ENCODE results near the gene PTMA. TPM values are rescaled to one million over a fixed set of nuclear protein-coding genes. Genes with fewer than 3 reads are reported as not detected.

PTMA gene
- total RNA-seq, 2 experiments from 2014 or later: 1,546 to 1,586 TPM

DNA sequence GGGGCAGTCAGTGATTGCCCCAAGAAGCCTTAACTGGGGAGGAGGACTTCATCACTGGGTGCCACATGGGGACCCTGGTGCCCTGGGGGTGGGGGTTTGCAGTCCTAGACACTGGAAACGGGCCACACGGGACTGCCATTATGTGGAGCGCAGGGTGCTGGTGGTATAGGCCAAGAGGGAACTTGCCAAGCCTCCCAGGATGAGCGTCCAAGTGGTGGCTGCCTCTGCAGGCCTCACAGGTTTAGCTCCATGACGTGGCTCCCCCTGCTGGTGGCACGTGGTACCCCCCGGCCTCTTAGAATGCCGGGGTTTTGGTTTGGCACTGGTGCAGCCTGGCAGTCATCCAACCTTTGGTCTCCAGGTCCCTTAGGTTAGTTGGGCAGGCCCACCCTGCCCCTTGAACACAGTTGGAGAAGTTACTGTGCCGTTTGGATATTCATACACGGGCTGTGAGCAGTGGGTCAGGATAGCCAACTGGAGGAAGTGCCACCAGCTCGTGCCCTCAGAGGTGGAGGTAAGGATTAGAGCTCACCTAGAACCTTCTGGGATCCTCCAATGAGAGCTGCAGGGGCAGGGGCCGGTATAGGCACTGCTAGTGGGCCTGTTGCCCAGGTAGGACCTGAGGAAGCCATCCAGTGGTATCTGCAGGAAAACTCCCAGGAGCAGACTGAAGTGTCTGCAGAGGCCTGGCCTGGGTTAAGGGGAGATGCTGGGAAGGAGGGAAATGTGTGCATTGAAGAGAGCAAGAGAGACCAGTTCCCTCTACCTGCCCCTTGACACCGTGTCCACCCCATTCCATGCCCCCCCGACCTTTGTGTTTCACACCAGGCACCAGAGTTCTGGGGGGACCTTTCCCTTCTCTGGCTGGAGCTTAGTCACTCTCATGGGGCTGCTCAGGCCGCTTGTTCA, 5.7 kb downstream of the PTMA start:
- DNase-seq (peak; percentile 86 to 96 (median 92)), ATAC-seq (ENCODE audit: poor library complexity) (peak; percentile 47)
- H3K27me3 ChIP-seq (ENCODE audit: control insufficient read depth in 1 of 2, insufficient read depth in 2 of 2, low read length in 2 of 2): no peaks in the 10 kb centered on the region
- POLR2A ChIA-PET: interaction anchor here (0.6 to 5.7 kb wide), 19 partner anchors 9 to 606 kb away, joined by 3 to 58 read pairs (median 6); partner anchors contain the start of gene NCL
- H3K4me1 ChIP-seq (ENCODE audit: insufficient read depth, low read length): peaks cover 52% of the 10 kb centered on the region
- Mint-ChIP-seq H3K4me1 (ENCODE audit: low read depth) (peaks cover 42% of the 10 kb centered on the region), H3K4me3 (peak overlapping the region; percentile 87), H3K27me3 (peaks cover 4% of the 10 kb centered on the region), H3K36me3 (ENCODE audit: low read depth) (peaks cover 44% of the 10 kb centered on the region), H3K27ac (peak overlapping the region; percentile 100), H3K9me3 (no peaks in the 10 kb centered on the region)
- peaks cover 31% of the 10 kb centered on the region for H3K36me3 ChIP-seq (ENCODE audit: insufficient read depth, low read length)
- peak overlapping the region; percentile 49 to 57 for H3K27ac ChIP-seq (ENCODE audit: low read depth in 1 of 2, low read length in 2 of 2)
- peaks cover 0 to 3% of the 10 kb centered on the region in 2 experiments for H3K9me3 ChIP-seq (ENCODE audit: control insufficient read depth in 1 of 2, insufficient read depth in 1 of 2, low read length in 2 of 2)
- CTCF ChIA-PET: interaction anchor here (0.8 to 7.6 kb wide), 19 partner anchors 9 to 196 kb away, joined by 3 to 122 read pairs (median 7); no protein-coding TSS in a partner anchor
- intact Hi-C loops (cut with DNase I, micrococcal nuclease): loop anchor here (1.0 to 5.0 kb wide), 4 partner anchors 37 to 197 kb away; no protein-coding TSS in a partner anchor
- H3K4me3 ChIP-seq (ENCODE audit: low read length): no peak overlapping the region
- TF ChIP-seq, protein P1, sequence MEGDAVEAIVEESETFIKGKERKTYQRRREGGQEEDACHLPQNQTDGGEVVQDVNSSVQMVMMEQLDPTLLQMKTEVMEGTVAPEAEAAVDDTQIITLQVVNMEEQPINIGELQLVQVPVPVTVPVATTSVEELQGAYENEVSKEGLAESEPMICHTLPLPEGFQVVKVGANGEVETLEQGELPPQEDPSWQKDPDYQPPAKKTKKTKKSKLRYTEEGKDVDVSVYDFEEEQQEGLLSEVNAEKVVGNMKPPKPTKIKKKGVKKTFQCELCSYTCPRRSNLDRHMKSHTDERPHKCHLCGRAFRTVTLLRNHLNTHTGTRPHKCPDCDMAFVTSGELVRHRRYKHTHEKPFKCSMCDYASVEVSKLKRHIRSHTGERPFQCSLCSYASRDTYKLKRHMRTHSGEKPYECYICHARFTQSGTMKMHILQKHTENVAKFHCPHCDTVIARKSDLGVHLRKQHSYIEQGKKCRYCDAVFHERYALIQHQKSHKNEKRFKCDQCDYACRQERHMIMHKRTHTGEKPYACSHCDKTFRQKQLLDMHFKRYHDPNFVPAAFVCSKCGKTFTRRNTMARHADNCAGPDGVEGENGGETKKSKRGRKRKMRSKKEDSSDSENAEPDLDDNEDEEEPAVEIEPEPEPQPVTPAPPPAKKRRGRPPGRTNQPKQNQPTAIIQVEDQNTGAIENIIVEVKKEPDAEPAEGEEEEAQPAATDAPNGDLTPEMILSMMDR (IDR thresholded peaks at IDR 0.05): peak; percentile 97

DNA sequence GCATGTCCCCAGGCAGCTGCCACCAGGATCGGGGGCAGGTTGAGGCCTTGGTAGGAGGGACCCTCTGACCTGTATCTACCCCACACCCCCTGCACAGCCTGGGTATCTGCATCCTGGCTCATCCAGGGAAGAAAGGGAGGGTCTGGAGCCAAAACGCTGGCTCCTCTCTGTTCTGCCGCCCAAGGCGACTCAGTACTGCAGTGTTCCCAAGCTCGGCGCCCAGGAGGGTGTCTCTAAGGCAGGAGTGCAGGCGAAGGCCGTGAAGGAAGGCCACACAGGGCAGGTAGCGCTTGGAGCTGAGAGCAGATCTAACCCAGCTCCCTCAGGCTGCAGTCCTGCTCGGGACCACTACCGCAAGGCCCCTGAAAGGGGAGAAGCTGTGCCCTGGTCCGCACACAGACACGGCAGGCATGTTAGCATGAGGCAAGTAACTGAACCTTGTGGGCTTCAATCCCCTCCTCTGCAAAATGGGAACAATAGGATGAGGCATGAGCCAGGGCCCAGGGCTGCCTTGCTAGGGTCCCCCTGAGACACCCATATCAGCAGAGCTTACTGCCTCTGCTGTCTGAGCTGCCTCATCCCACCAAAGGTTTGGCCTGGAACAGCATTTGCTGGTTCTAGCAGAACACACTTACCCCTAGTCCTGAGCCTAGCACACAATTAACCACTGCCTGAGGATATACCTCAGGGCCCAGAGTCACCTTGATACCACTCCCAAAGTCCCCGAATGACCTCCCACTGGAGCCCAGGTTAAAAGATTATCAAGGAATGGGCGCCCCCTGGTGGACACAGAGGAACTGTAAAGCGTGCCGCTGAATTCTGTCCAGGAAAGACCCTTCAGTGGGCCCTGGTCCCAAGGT, 6.5 kb downstream of the PTMA start:
- H3K27ac Mint-ChIP-seq: peak overlapping the region; percentile 100
- no peaks in the 10 kb centered on the region for H3K9me3 Mint-ChIP-seq
- DNase-seq: peak; percentile 68 to 88 (median 76)
- Histone ChIP-seq H3K27ac (ENCODE audit: low read depth in 1 of 2, low read length in 2 of 2) (peak overlapping the region; percentile 49 to 57), H3K36me3 (ENCODE audit: insufficient read depth, low read length) (peaks cover 31% of the 10 kb centered on the region), H3K9me3 (ENCODE audit: control insufficient read depth in 1 of 2, insufficient read depth in 1 of 2, low read length in 2 of 2) (peaks cover 0 to 3% of the 10 kb centered on the region in 2 experiments), H3K4me1 (ENCODE audit: insufficient read depth, low read length) (peaks cover 48% of the 10 kb centered on the region), H3K27me3 (ENCODE audit: control insufficient read depth in 1 of 2, insufficient read depth in 2 of 2, low read length in 2 of 2) (no peaks in the 10 kb centered on the region), H3K4me3 (ENCODE audit: low read length) (no peak overlapping the region)
- ATAC-seq (ENCODE audit: poor library complexity): no peak
- ChIA-PET POLR2A (interaction anchor here (0.8 to 5.7 kb wide), 16 partner anchors 8 to 251 kb away, joined by 3 to 58 read pairs (median 10); partner anchors contain the start of gene NCL), CTCF (interaction anchor here (0.8 to 7.6 kb wide), 15 partner anchors 10 to 197 kb away, joined by 3 to 122 read pairs (median 10); no protein-coding TSS in a partner anchor)
- H3K27me3 Mint-ChIP-seq: peaks cover 4% of the 10 kb centered on the region
- H3K4me1 Mint-ChIP-seq (ENCODE audit: low read depth): peaks cover 42% of the 10 kb centered on the region
- peak overlapping the region; percentile 68 for H3K4me3 Mint-ChIP-seq
- intact Hi-C loops (cut with DNase I, micrococcal nuclease): loop anchor here (1.0 to 5.0 kb wide), 6 partner anchors 28 to 198 kb away; no protein-coding TSS in a partner anchor
- TF ChIP-seq, protein P1 (IDR thresholded peaks at IDR 0.05): peak; percentile 94
- peaks cover 36% of the 10 kb centered on the region for H3K36me3 Mint-ChIP-seq (ENCODE audit: low read depth)

DNA sequence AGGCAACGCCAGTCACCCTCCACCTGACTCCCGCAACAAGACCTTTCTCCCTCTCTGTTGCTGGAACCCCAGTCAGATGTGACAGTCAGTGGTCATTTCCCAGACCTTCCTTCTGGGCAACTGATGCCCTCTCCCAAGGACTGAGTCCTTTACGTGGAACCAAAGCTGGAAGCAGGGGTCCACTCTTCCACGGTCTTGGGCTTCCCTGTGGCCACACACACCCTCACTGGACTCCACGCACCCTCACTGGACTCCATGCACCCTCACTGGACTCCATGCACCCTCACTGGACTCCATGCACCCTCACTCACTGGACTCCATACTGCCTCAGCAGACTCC, 7.1 kb downstream of the PTMA start:
- no peaks in the 10 kb centered on the region for H3K27me3 ChIP-seq (ENCODE audit: control insufficient read depth in 1 of 2, insufficient read depth in 2 of 2, low read length in 2 of 2)
- Mint-ChIP-seq H3K4me1 (ENCODE audit: low read depth) (peaks cover 42% of the 10 kb centered on the region), H3K36me3 (ENCODE audit: low read depth) (peaks cover 33% of the 10 kb centered on the region), H3K27ac (peak overlapping the region; percentile 100), H3K27me3 (peaks cover 4% of the 10 kb centered on the region), H3K4me3 (no peak overlapping the region), H3K9me3 (no peaks in the 10 kb centered on the region)
- H3K4me3 ChIP-seq (ENCODE audit: low read length): no peak overlapping the region
- ChIA-PET CTCF (interaction anchor here (2.2 to 7.6 kb wide), 7 partner anchors 9 to 114 kb away, joined by 11 to 122 read pairs (median 37); no protein-coding TSS in a partner anchor), POLR2A (interaction anchor here (0.9 to 5.7 kb wide), 9 partner anchors 9 to 102 kb away, joined by 5 to 58 read pairs (median 13); no protein-coding TSS in a partner anchor)
- DNase-seq (no peak), ATAC-seq (ENCODE audit: poor library complexity) (no peak)
- H3K27ac ChIP-seq (ENCODE audit: low read depth in 1 of 2, low read length in 2 of 2): no peak overlapping the region
- H3K4me1 ChIP-seq (ENCODE audit: insufficient read depth, low read length): peaks cover 46% of the 10 kb centered on the region
- peaks cover 0 to 3% of the 10 kb centered on the region in 2 experiments for H3K9me3 ChIP-seq (ENCODE audit: control insufficient read depth in 1 of 2, insufficient read depth in 1 of 2, low read length in 2 of 2)
- intact Hi-C loops (cut with DNase I, micrococcal nuclease): loop anchor here (1.0 to 2.0 kb wide), 5 partner anchors 28 to 103 kb away; no protein-coding TSS in a partner anchor
- peaks cover 31% of the 10 kb centered on the region for H3K36me3 ChIP-seq (ENCODE audit: insufficient read depth, low read length)
- TF ChIP-seq, protein P1 (IDR thresholded peaks at IDR 0.05): no peak

Measured in CD4-positive, alpha-beta T cell (primary cell).